BLaER1 (cell line): ENCODE measurements around the gene NSRP1.
"Not testable (repeated sequence)": the region's sequence is repeated elsewhere in the genome, so short reads cannot be mapped to it uniquely, and the experiment has no call there.

ENCODE experiments used
- H3K27ac ChIP-seq: shearing (Covaris generic); formaldehyde crosslinking; 2 replicates; pipeline ENCODE4 v1.8.1; 2022
- H3K27me3 ChIP-seq: shearing (Covaris generic); formaldehyde crosslinking; 2 replicates; pipeline ENCODE4 v1.8.1; 2022
- H3K36me3 ChIP-seq: shearing (Covaris generic); formaldehyde crosslinking; 2 replicates; pipeline ENCODE4 v1.8.1; 2022
- H3K4me1 ChIP-seq: shearing (Covaris generic); formaldehyde crosslinking; 2 replicates; pipeline ENCODE4 v1.8.1; 2022
- H3K4me2 ChIP-seq: shearing (Covaris generic); formaldehyde crosslinking; 2 replicates; pipeline ENCODE4 v1.8.1; 2022
- H3K4me3 ChIP-seq: shearing (Covaris generic); formaldehyde crosslinking; 2 replicates; pipeline ENCODE4 v1.8.1; 2022
- H3K9ac ChIP-seq: shearing (Covaris generic); formaldehyde crosslinking; 2 replicates; pipeline ENCODE4 v1.8.1; 2022
- H3K9me3 ChIP-seq: shearing (Covaris generic); formaldehyde crosslinking; 2 replicates; pipeline ENCODE4 v1.8.1; 2022
- H4K20me1 ChIP-seq: shearing (Covaris generic); formaldehyde crosslinking; 2 replicates; pipeline ENCODE4 v1.8.1; 2022
- Cebpa-rat ChIP-seq: shearing (Covaris generic); IDR thresholded peaks from 2 replicates; pipeline ENCODE4 v1.8.1; 2022

NSRP1 gene

DNA sequence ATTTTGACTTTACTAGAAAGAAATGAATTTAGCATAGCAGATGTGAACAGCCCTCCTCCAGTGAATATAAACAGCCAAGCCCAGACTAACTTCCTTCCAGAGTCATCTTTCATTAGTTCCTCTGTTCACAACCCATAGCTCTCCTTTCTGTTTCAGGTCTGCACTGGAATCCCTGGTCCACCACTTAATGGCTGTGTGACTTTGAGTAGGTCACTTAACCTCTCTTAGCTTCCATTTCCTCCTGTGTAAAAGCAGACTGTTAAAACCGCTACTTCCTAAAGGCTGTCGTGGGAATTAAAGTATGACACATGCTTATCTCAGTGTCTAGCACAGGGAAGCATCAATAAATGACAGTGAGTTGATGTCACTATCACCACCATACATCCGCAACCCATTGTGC lies 111.4 kb downstream of the NSRP1 start:
- Histone ChIP-seq H3K4me2 (peak overlapping the region; percentile 67), H4K20me1 (no peaks in the 10 kb centered on the region)

DNA sequence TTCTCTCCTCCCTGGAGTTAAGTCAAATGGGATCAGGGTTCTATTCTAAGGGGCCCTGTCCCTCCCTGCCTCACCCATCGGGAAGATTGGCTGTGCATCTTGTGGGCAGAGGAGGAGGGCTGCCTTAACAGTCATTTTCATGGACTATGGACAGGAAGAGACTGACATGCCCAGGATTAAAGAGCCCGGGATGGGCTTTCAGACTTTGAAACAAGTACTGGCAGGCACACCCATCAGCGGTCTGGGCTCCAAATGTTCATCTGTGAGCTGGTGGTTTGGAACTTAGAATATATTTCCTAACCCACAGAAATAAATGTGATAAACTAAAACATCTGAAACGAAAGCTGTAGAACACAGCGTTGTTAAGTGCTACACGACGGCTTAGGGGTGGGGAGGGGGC lies 112.4 kb downstream of the NSRP1 start:
- TF ChIP-seq Cebpa-rat: no peak
- peak overlapping the region; percentile 67 for H3K4me2 ChIP-seq
- H3K27me3 ChIP-seq: peaks cover 18% of the 10 kb centered on the region
- no peak overlapping the region for H3K9ac ChIP-seq
- H3K4me1 ChIP-seq: peaks cover 18% of the 10 kb centered on the region
- no peak overlapping the region for H3K4me3 ChIP-seq
- H3K9me3 ChIP-seq: no peaks in the 10 kb centered on the region
- no peak overlapping the region for H3K27ac ChIP-seq
- no peaks in the 10 kb centered on the region for H3K36me3 ChIP-seq
- no peaks in the 10 kb centered on the region for H4K20me1 ChIP-seq

More for the DNA sequence above, 111.4 kb downstream of the NSRP1 start:
- no peak overlapping the region for H3K9ac ChIP-seq
- H3K9me3 ChIP-seq: no peaks in the 10 kb centered on the region
- H3K4me3 ChIP-seq: no peak overlapping the region
- H3K27ac ChIP-seq: no peak overlapping the region
- H3K36me3 ChIP-seq: no peaks in the 10 kb centered on the region
- TF ChIP-seq Cebpa-rat: no peak
- H3K27me3 ChIP-seq: peaks cover 8% of the 10 kb centered on the region
- H3K4me1 ChIP-seq: peaks cover 18% of the 10 kb centered on the region

DNA sequence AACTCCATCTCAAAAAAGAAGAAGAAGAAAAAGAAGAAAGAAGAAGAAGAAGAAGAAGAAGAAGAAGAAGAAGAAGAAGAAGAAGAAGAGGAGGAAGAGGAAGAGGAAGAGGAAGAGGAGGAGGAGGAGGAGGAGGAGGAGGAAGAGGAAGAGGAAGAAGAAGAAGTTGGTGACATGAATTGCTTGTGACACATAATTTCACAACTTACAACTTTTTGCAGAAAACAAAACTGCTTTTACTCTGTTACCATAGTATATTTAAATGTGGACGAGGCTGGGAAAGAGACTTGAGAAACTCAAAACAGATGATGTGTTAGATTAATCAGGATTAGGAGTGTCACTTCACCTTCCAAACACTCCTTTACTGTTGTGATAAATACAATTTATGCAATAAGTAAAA lies 113.4 kb downstream of the NSRP1 start:
- H4K20me1 ChIP-seq, H3K4me3 ChIP-seq, H3K9me3 ChIP-seq, H3K4me2 ChIP-seq, H3K36me3 ChIP-seq, H3K27ac ChIP-seq, H3K9ac ChIP-seq: not testable (repeated sequence)
- Histone ChIP-seq H3K4me1 (peaks cover 18% of the 10 kb centered on the region), H3K27me3 (peaks cover 28% of the 10 kb centered on the region)

DNA sequence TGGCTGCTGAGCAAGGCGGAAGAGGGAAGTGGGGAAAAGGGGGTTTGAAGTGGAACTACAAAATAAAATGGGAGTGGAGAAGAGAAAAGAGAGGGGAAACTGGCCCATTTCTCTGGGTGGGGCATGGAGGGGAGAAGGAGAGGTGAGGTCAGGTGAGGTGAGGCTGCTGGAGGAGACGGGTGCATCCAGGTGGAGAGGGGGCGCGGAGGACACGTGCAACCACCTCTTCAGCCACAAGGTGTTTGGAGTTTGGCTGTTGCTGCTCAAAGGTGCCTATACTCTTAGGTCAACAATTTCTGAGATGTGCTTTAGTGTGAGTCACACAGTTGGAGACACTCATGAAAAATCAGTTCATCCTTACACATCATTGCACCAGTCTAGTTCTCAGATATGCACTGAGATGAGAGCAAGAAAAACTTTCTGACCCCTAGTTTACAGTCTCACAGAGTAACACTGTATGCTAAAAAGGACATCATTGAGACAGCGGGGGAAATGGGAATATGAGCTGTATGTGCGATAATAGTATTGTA lies 114.0 kb downstream of the NSRP1 start:
- no peaks in the 10 kb centered on the region for H3K36me3 ChIP-seq
- peaks cover 18% of the 10 kb centered on the region for H3K4me1 ChIP-seq

DNA sequence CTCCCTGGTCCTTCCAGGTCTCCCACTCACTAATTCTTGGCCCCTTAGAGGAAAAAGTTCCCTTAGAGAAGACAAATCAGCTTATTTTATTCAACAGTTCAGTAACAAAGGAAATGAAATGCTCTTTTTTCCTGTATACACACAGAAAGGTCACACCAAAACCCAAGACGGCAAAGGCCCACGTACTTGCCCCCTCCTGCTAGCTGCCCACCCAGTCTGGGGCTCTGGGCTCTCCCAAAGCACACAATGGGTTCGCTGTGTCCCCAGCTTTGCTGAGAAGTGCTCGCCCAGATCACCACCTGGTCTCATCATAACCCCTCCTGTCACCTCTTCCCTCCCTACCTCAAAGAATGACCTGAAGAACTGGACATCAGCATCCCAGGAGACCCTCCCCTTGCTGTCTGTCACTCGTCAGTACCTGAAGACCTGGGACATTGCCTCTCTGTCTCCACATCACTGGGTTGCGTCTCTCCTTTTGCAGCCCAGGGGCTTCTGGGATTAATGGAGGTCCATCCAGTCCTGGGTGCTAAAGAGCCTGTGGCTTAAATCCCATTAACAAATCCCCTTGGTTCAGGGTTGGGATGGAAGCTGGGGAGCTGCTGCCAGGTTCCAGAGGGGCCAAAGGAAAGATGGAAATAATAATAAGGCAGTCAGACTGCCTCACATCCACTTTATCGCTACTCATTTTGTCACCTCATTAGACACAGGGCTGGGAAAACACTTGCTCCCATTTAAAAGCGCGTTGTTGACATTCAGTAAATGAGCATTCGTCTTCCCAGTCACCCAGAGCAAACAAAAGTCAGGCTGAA lies 115.6 kb downstream of the NSRP1 start:
- H3K4me2 ChIP-seq: no peak overlapping the region
- H3K4me1 ChIP-seq: peaks cover 18% of the 10 kb centered on the region
- 0 out of 2 replicates have a peak, but pooled peaks cover 5% of the 10 kb centered on the region for H3K9me3 ChIP-seq
- no peak overlapping the region for H3K4me3 ChIP-seq
- H3K9ac ChIP-seq: no peak overlapping the region
- H3K27me3 ChIP-seq: peaks cover 48% of the 10 kb centered on the region
- no peaks in the 10 kb centered on the region for H3K36me3 ChIP-seq
- H4K20me1 ChIP-seq: peaks cover 21% of the 10 kb centered on the region; the same call in 1 of the 2 replicates
- no peak for TF ChIP-seq Cebpa-rat
- no peak overlapping the region for H3K27ac ChIP-seq

More for the DNA sequence above, 114.0 kb downstream of the NSRP1 start:
- Histone ChIP-seq H3K27ac (no peak overlapping the region), H3K4me2 (no peak overlapping the region), H3K4me3 (no peak overlapping the region), H4K20me1 (peaks cover 13% of the 10 kb centered on the region; the same call in 1 of the 2 replicates), H3K9me3 (0 out of 2 replicates have a peak, but pooled peaks cover 3% of the 10 kb centered on the region), H3K27me3 (peaks cover 35% of the 10 kb centered on the region), H3K9ac (no peak overlapping the region)
- TF ChIP-seq Cebpa-rat: no peak

DNA sequence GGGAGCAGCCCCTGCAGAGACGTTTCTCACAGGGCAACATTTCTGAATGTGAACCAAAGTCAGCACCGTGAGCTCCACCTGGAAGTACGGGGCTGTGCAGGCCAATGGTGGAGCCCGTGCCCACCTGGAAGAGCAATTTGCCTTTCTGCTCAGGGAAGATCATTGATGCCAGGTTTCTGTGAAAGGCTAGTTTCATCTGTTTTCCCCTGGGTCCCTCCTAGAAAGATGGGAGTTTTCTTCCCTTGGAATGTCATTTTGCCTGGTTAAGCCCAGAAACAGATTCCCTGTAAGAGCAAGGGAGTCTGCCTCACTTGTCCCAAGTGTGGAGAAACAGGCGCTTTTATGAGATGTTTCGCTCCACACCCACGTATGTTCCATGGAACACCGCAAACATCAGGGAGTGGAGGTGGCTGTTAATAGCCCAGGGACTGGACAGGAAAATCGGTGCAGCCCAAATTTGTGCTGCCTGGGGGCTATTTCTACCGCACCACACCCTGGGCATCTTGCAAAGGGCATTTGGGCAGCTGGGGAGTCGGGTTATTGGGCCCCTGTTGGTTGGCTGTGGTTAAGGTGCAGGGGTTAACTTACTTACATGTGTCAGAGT lies 116.3 kb downstream of the NSRP1 start:
- H3K27ac ChIP-seq: no peak overlapping the region
- no peak overlapping the region for H3K4me3 ChIP-seq
- no peaks in the 10 kb centered on the region for H3K36me3 ChIP-seq
- TF ChIP-seq Cebpa-rat: no peak
- 0 out of 2 replicates have a peak, but pooled peaks cover 5% of the 10 kb centered on the region for H3K9me3 ChIP-seq
- peaks cover 21% of the 10 kb centered on the region; the same call in 1 of the 2 replicates for H4K20me1 ChIP-seq
- H3K27me3 ChIP-seq: peaks cover 55% of the 10 kb centered on the region
- H3K4me2 ChIP-seq: no peak overlapping the region
- no peak overlapping the region for H3K9ac ChIP-seq
- peaks cover 12% of the 10 kb centered on the region for H3K4me1 ChIP-seq

DNA sequence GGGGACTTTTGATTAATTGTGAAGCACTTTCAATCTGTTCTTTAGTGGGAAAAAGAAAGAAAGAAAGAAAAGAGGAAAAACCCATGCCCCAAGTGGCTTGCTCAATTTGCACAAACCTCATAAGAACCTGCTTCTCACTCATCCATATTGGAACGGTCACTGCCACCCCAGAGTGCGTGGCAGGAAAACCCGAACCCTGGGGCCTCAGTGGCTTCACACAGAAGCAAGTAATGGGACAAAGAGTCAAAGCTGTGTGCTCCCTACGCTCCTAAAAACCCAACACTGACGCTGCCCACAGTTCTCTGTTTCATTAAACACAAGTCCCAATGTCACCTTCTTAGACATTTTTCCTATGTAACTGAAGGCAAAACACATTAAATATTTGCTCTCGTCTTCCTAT lies 117.7 kb downstream of the NSRP1 start:
- H3K4me3 ChIP-seq: no peak overlapping the region
- H3K9me3 ChIP-seq: 0 out of 2 replicates have a peak, but pooled peaks cover 5% of the 10 kb centered on the region
- TF ChIP-seq Cebpa-rat: no peak
- no peak overlapping the region for H3K9ac ChIP-seq
- peaks cover 21% of the 10 kb centered on the region; the same call in 1 of the 2 replicates for H4K20me1 ChIP-seq
- no peaks in the 10 kb centered on the region for H3K36me3 ChIP-seq
- peaks cover 9% of the 10 kb centered on the region for H3K4me1 ChIP-seq
- H3K27ac ChIP-seq: no peak overlapping the region
- peaks cover 63% of the 10 kb centered on the region for H3K27me3 ChIP-seq
- no peak overlapping the region for H3K4me2 ChIP-seq

DNA sequence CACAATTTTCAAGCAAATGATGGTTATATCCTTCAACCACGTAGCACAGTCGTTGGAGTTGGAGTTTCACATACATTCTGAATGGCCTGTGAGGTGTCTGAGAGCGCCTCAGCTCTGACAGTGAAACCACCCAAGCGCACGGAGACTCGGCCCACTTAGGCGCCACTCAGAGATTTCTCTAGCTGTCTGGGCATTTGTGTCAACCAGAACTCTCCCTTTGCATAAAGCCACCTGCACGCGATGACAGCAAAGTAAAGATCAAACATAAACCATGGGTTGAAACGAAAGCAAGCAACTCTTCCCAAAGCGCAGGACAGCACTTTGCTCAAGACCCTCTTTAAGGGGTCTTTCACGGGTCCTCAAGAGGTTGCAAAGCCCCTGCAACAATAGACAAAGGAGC lies 118.3 kb downstream of the NSRP1 start:
- Histone ChIP-seq H4K20me1 (peaks cover 21% of the 10 kb centered on the region; the same call in 1 of the 2 replicates), H3K36me3 (no peaks in the 10 kb centered on the region), H3K27me3 (peaks cover 63% of the 10 kb centered on the region), H3K9ac (no peak overlapping the region), H3K9me3 (peaks cover 6% of the 10 kb centered on the region; the same call in 1 of the 2 replicates), H3K4me1 (peaks cover 12% of the 10 kb centered on the region), H3K4me3 (no peak overlapping the region), H3K4me2 (no peak overlapping the region), H3K27ac (no peak overlapping the region)
- no peak for TF ChIP-seq Cebpa-rat

DNA sequence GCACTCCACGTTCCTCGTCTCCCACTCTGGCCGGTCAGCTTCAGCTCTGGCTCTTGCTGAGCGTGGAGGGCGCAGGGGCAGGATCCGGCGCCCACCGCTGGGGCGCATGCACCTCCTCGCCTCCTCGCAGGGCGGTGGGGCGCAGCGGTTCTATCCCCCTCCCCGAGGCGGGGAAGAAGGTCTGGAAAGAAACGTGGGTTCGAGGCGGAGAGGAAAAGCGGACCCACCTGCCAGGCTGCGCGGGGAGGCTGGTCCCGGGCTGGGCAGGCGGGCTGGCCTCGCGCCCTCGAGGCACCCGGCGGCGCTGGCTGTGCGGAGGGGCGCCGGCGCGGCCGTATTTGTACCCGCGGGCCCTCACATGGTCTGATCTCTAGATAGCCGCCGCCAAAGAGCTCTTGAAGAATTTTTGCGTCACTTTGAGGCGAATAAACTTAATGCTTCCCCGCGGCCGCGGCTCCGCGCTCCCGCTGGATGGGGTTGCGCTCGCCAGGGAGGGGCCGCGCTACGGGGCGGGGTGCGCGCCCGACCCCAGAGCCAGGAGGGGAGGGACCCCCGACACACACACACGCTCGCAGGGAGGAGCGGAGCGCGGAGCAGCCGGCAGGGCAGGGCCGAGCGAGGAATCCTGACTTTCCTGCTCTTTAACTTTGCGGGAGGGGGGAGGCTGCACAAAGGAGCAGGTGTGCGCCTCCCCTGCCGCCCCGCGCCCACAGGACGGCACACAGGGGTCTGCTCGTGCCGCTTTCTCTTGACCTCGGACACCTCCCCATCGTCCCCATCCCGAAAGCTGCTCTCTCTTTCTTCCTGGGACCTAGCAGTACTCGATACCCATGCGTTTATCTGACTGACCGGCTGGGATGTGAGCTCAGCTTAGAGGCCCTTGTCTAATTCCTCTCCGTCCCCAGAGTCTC lies 119.0 kb downstream of the NSRP1 start, which contains the start of gene SLC6A4:
Gene SLC6A4 (minus strand): TSS at position 312 of the 911 bp plus-strand sequence. CDS start 13,739 bp downstream, outside the sequence.
- Histone ChIP-seq H3K4me2 (no peak within 1 kb of the TSS), H3K9ac (no peak within 1 kb of the TSS), H3K4me1 (peaks cover 12% of the 10 kb centered on the region), H3K27me3 (peaks cover 63% of the 10 kb centered on the region), H3K4me3 (0 out of 2 replicates have a peak within 1 kb of the TSS, but pooled peaks have one; percentile 11), H3K27ac (no peak within 1 kb of the TSS), H3K9me3 (peaks cover 10% of the 10 kb centered on the region; the same call in 1 of the 2 replicates), H4K20me1 (peaks cover 21% of the 10 kb centered on the region; the same call in 1 of the 2 replicates), H3K36me3 (no peaks in the 10 kb centered on the region)
- no peak for TF ChIP-seq Cebpa-rat
